Natural killer cell (primary cell): Measurements from ENCODE around the gene FHIT. TPM values are rescaled to one million over a fixed set of nuclear protein-coding genes. Genes with fewer than 3 reads are reported as not detected.

Experiments
- ATAC-seq, 3 donors: fragments of 150-1000 bp in 2 of 3; fragments of 200-7000 bp in 1 of 3; cut with Tn5 transposase; 1 replicate in 1 of 3; 2 replicates in 2 of 3; pipeline ENCODE4 v1.10.0; 2021; ENCODE audit warnings: mild to moderate bottlenecking in 2 of 3, moderate library complexity in 2 of 3
- DNase-seq, 2 donors: peaks; one replicate each; pipeline versions ENCODE4 v3.0.0 to v3.0.0-alpha.2; 2013 to 2021; ENCODE audit warnings: mixed read lengths in 1 of 2
- H3K27ac ChIP-seq: one replicate; pipeline ENCODE4 v1.5.1; 2013; ENCODE audit warnings: mild to moderate bottlenecking, low read length
- H3K27me3 ChIP-seq: one replicate; pipeline ENCODE4 v1.6.1; 2013; ENCODE audit warnings: low read length; ENCODE audit not compliant: control insufficient read depth, insufficient read depth
- H3K36me3 ChIP-seq: one replicate; pipeline ENCODE4 v1.6.1; 2013; ENCODE audit warnings: low read length; ENCODE audit not compliant: control insufficient read depth, insufficient read depth
- H3K4me1 ChIP-seq: one replicate; pipeline ENCODE4 v1.6.1; 2013; ENCODE audit warnings: low read length; ENCODE audit not compliant: control insufficient read depth, insufficient read depth
- H3K4me3 ChIP-seq: one replicate; pipeline ENCODE4 v1.5.1; 2013; ENCODE audit warnings: low read length
- H3K9me3 ChIP-seq: one replicate; pipeline ENCODE4 v1.6.1; 2013; ENCODE audit warnings: low read length; ENCODE audit not compliant: control insufficient read depth, insufficient read depth
- H3K27ac Mint-ChIP-seq, 2 donors: one replicate each; pipeline ENCODE4 v1.8.0; 2022; ENCODE audit warnings: mild to moderate bottlenecking in 2 of 2, mixed read lengths in 2 of 2, moderate library complexity in 1 of 2
- H3K27me3 Mint-ChIP-seq, 2 donors: one replicate each; pipeline ENCODE4 v1.8.0; 2022; ENCODE audit warnings: low read depth in 2 of 2, mixed read lengths in 2 of 2
- H3K36me3 Mint-ChIP-seq: one replicate; pipeline ENCODE4 v1.8.0; 2022; ENCODE audit warnings: mixed read lengths
- H3K4me1 Mint-ChIP-seq, 2 donors: one replicate each; pipeline ENCODE4 v1.8.0; 2022; ENCODE audit warnings: mixed read lengths in 2 of 2
- H3K4me3 Mint-ChIP-seq: one replicate; pipeline ENCODE4 v1.8.0; 2022; ENCODE audit warnings: mild to moderate bottlenecking, moderate library complexity, mixed read lengths
- H3K9me3 Mint-ChIP-seq, 2 donors: one replicate each; pipeline ENCODE4 v1.8.0; 2022; ENCODE audit warnings: mixed read lengths in 2 of 2
- CTCF ChIP-seq: fragments of 200-600 bp; IDR thresholded peaks from one replicate; pipeline ENCODE4 v1.8.0; 2022; ENCODE audit warnings: antibody characterized with exemption
- WGBS: methylation state at CpG from one replicate; pipeline ENCODE4 v1.1.7; 2013; ENCODE audit warnings: missing lambda C conversion rate; ENCODE audit not compliant: insufficient coverage; 5-methylcytosine and 5-hydroxymethylcytosine counted together
- intact Hi-C: fragments of 100-400 bp; cut with micrococcal nuclease; formaldehyde crosslinking; loops from one replicate; pipeline ENCODE4 v1.14.2; 2022
- total RNA-seq, 4 donors: library from RNA; stranded (reverse); fragments of 120-200 nt in 1 of 4; gene quantifications; one replicate each; pipeline versions ENCODE4 v1.2.3 to v1.2.4, GENCODE V29; 2013 to 2022

FHIT gene
- total RNA-seq, 3 donors from 2014 or later (not counting 1 experiment from before 2014, with no cell fraction given): 2.7 to 6.1 (median 3.3) TPM

DNA sequence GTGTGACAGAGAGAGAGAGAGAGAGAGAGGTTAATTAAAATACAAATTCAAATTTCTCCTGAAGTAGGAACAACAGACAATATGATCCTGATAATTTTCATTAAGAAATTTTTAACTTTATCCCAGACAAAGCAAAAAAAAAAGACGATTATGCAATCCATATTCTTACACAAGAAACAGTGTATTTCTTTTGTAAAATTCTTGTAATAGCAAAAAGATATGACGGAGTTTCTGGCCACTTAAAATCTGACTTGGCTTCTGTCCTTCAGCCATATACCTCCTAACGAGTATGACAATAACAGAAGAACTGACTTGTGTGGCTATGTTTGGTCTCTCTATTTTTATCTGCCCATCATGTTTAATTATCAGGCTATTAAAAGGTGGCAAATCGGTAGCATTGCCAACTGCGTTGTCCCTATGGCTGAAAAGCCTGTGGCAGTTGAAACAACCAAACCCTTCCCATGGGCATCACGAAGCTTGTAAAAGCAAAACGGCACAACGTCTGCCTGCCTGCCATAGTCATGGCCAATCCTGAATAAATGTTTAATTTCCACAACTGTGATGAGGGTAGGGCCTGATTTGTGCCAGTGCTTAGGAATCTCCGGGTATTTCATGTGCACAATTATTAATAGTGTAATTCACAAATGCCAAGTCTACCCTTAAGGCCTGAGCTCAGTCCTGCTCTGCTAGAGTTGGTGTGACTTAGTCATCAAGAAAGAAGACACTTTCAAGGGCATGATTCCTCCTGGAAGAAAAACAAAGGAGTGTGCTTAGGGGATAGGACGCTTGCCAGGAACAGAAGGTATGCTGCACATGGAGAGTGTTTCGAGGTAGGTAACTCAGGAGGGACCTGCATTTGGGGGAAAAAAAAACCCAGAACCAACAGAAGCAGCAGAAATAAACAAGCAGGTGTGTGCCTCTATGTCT, 1090.2 kb downstream of the FHIT start:
- Mint-ChIP-seq H3K36me3 (no peaks in the 10 kb centered on the region), H3K27ac (peak overlapping the region; percentile 48 to 58), H3K4me1 (peaks cover 38 to 44% of the 10 kb centered on the region in 2 donors), H3K9me3 (no peaks in the 10 kb centered on the region), H3K27me3 (no peaks in the 10 kb centered on the region), H3K4me3 (peak overlapping the region; percentile 22)
- ATAC-seq: no peak
- peaks cover 4% of the 10 kb centered on the region for H3K4me1 ChIP-seq
- no peaks in the 10 kb centered on the region for H3K27me3 ChIP-seq
- H3K27ac ChIP-seq: no peak overlapping the region
- H3K36me3 ChIP-seq: no peaks in the 10 kb centered on the region
- DNase-seq: no peak
- WGBS: 91% methylated on average over 8 of the region's 11 CpGs
- no peak overlapping the region for H3K4me3 ChIP-seq
- TF ChIP-seq CTCF: no peak
- intact Hi-C loops: loop anchor here (10.0 kb wide), 1 partner anchor 146 kb away; no protein-coding TSS in a partner anchor
- no peaks in the 10 kb centered on the region for H3K9me3 ChIP-seq

- Histone ChIP-seq H3K4me1 (peaks cover 4% of the 10 kb centered on the region), H3K9me3 (no peaks in the 10 kb centered on the region), H3K4me3 (no peak overlapping the region), H3K36me3 (no peaks in the 10 kb centered on the region), H3K27me3 (no peaks in the 10 kb centered on the region), H3K27ac (no peak overlapping the region)
- H3K27ac Mint-ChIP-seq: peak overlapping the region; percentile 48 to 58
- 74% methylated on average over 4 of the region's 4 CpGs for WGBS
- no peaks in the 10 kb centered on the region for H3K9me3 Mint-ChIP-seq
- no peak for DNase-seq
- H3K36me3 Mint-ChIP-seq: no peaks in the 10 kb centered on the region
- H3K4me1 Mint-ChIP-seq: peaks cover 38 to 44% of the 10 kb centered on the region in 2 donors
- ATAC-seq: peak in 2 of 3 donors; percentile 69 to 84
- TF ChIP-seq CTCF: no peak
- peak overlapping the region; percentile 32 for H3K4me3 Mint-ChIP-seq
- H3K27me3 Mint-ChIP-seq: no peaks in the 10 kb centered on the region
- intact Hi-C loops: loop anchor here (10.0 kb wide), 1 partner anchor 145 kb away; no protein-coding TSS in a partner anchor
Measured at GRCh38 chr3:60160111-60160821, 1091.0 kb downstream of the FHIT start.

DNA sequence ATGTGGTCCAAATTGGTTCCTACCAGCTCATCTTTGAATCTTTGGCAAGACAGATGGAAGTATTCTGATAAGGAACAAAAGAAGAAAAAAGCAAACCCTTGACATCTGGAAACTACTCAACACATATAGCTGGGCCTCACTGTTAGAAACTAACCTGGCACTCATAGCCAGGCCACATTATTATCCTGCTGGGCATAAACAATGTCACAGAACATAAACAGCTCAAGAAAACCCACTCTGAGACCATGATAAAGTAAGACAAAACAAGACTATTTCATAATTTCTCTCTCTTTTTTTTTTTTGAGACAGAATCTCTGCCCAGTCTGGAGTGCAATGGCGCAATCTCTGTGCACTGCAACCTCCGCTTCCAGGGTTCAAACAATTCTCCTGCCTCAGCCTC, 1093.2 kb downstream of the FHIT start:
- Histone ChIP-seq H3K27me3 (no peaks in the 10 kb centered on the region), H3K27ac (no peak overlapping the region), H3K4me1 (peaks cover 4% of the 10 kb centered on the region), H3K36me3 (no peaks in the 10 kb centered on the region), H3K9me3 (no peaks in the 10 kb centered on the region), H3K4me3 (no peak overlapping the region)
- intact Hi-C loops: no loop called here
- H3K36me3 Mint-ChIP-seq: no peaks in the 10 kb centered on the region
- no peak for TF ChIP-seq CTCF
- no peak overlapping the region for H3K4me3 Mint-ChIP-seq
- H3K27me3 Mint-ChIP-seq: no peaks in the 10 kb centered on the region
- 100% methylated on average over 2 of the region's 2 CpGs for WGBS
- ATAC-seq (no peak), DNase-seq (no peak)
- peaks cover 29 to 31% of the 10 kb centered on the region in 2 donors for H3K4me1 Mint-ChIP-seq
- no peak overlapping the region for H3K27ac Mint-ChIP-seq
- no peaks in the 10 kb centered on the region for H3K9me3 Mint-ChIP-seq
